GM19328 (cell line): ENCODE results near the gene ZNF699.
"Not testable (repeated sequence)": the region's sequence is repeated elsewhere in the genome, so short reads cannot be mapped to it uniquely, and the experiment has no call there.

ENCODE experiments used
- ATAC-seq: cut with Tn5 transposase; IDR thresholded peaks from one replicate; pipeline ENCODE4 v1.9.1; 2021; ENCODE audit warnings: mild to moderate bottlenecking, moderate library complexity; ENCODE audit not compliant: unreplicated experiment

Gene ZNF699

DNA sequence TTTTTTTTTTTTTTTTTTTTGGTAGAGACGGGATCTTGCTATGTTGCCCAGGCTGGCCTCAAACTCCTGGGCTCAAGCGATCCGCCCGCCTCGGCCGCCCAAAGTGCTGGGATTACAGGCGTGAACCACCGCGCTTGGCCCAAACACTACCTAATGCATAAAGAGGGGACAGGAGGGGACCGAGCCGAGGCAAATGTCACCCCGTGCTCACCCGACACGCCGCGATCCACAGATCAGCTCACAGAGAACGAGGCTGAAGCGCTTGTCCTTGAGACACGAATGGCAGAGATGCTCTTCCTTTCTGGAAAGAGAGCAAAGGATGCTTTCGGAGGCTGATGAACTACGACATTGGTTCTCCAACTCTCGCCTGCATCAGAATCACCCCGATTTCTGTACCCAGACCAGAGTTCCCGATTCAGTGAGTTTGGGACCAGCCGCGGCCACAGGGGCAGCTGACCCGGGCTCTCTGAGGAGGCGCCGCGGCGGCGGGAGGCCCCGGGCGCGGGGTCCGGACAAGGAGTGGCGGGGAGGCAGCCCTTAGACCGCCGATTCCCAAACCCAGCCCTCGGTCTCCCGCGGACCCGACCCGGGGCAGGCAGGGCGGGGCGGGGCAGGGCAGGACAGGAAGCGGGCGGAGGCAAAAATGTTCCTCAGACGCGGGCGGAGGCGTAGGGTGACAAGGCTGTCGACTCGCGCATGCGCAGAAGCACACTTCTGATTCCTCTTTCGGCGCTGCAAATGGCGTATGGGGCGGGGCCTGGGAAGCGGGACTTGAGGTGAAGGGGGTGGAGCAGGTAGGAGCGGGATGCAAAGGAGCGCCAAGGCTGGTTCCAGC, at the start of gene ZNF699:
TSS of gene ZNF699 (minus strand) at position 700 of the 835 bp plus-strand sequence. CDS start 4,719 bp downstream, outside the sequence.
- ATAC-seq: peak; percentile 90

DNA sequence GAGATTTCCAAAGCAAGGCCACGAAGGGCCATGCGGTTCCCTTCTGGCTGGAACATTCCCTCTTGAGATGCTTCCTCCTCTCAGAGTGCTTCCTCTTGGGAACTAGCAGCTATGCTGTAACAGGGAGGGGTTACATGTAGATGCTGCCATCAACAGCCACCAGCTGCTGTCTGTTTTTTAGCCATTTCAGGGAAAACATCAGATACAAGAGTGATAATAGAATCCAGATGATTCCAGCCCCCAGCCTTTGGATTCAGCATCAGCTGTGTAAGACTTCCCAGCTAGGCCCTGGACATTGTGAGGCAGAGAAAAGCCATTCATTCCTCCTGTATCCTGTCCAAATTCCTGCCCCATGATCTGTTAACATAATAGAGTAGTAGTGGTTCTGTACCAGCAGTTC, 45.0 kb upstream of the ZNF699 start:
- ATAC-seq: no peak

DNA sequence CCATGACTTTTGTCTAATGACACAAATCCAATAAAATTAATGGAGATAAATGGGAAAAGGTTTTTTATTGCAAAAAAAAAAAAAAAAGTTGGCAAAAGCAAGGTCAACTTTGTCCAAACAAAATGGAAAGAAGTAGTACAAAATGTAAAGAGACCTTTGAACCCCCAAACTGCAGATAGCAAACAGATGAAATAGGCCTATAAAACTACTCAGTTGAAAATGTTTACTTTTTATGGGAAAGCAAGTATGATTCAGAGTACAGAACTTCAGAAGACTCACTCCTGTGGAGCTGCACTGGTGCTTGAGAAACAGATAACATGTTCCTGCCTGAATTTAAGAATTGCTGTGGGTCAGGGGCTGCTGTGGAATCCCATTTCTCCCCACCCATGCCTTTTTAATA, 43.4 kb upstream of the ZNF699 start:
- no peak for ATAC-seq

DNA sequence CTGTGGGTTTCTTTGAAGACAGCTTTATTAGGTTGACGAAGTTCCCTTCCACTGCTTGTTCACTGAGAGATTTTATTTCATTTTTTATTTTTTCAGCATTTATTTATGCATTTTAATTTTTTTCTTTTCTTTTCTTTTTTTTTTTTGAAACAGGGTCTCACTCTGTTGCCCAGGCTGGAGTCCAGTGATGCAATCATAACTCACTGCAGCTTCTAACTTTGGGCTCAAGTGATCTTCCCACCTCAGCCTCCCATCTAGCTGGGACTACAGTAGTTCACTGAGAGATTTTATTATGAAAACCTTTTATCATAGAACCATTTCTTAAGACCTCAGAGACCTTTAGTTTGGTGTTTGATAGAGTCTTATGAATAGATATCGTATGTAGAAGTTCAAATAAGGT, 42.9 kb upstream of the ZNF699 start:
- ATAC-seq: no peak

DNA sequence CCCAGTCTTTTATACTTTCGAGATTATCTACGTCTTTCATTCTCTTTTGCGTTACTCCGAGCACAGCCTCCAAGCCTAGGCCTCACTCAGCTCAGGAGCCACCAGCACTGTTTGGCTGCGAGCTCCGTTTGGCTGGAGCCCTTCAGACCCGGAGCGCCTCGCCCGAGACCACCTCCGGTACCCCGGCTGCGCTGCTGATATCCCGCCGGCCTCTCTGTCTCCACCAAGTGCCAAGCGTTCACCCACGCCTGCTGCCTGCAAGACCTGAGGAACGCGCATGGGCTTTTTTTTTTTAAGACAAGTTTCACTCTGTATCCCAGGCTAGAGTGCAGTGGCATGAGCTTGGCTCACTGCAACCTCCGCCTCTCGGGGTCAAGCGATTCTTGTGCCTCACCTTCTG, 39.0 kb upstream of the ZNF699 start:
- no peak for ATAC-seq

DNA sequence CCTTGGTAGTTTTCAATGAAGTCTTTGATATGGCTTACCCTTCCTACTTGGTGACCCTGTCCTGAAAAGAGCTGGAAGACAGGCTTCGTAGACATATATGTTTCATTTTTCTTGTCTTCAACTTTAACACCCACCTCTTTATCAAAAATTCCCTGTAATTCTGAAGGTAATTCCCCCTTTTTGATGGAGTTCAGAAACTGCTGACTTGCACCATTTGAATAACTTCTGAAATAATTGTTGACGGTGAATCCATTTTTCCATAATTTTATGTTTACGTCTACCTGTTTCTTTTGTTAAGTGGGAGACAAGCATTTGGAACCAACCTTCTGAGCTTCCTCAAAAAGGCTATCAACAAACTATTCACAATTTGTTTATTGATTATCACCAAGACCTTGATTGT, 38.6 kb upstream of the ZNF699 start:
- no peak for ATAC-seq

DNA sequence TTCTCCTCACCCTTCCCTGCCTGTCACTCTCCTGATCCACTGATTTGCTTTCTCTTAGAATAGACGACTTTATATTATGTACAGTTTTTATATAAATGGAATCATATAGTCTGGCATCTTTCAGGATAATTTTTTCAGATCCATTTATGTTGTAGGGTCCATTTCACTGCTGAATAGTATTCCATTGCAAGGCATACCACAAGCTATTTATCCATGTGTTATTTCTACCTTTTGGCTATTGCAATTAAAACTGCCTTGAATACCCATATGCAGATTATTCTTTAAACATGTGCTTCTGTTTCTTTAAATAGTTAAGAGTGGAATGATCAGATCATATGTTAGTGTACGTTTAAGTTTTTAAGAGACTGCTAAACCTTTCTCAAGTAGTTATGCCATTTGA, 35.4 kb upstream of the ZNF699 start:
- no peak for ATAC-seq

DNA sequence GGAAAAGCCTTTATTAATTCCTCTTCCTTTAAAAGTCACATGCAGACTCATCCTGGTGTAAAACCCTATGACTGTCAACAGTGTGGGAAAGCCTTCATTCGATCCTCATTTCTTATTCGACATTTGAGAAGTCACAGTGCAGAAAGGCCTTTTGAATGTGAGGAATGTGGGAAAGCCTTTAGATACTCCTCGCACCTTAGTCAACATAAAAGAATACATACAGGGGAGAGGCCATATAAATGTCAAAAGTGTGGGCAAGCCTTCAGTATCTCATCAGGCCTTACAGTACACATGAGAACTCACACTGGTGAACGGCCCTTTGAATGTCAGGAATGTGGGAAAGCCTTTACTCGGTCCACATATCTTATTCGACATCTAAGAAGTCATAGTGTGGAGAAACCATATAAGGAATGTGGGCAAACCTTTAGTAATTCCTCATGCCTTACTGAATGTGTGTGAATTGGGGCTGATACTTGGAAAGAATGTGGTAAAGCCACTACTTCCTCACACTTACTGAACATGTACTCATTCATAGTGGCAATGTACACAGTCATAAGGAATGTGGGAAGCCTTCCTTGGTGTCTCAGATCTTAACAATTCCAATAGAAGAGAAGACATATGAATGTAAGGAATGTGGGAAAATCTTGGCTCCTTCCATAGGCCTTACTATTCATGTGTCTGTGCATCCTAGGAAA, 33.1 kb upstream of the ZNF699 start:
- no peak for ATAC-seq

DNA sequence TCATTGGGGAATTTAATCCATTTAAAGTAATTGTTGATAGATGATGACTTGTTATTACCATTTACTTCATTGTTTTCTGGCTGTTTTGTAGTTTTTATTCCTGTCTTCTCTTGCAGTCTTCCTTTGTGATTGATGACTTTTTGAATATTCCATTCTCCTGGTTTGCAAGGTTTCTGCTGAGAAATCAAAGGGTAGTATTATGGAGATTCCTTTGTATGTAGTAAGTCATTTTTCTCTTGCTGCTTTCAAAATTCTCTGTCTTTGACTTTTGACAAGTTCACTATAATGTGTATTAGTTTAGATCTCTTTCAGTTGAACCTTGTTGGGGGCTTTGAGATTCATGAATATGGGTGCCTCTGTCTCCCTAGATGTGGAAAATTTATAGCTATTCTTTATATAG, 20.4 kb upstream of the ZNF699 start:
- no peak for ATAC-seq

DNA sequence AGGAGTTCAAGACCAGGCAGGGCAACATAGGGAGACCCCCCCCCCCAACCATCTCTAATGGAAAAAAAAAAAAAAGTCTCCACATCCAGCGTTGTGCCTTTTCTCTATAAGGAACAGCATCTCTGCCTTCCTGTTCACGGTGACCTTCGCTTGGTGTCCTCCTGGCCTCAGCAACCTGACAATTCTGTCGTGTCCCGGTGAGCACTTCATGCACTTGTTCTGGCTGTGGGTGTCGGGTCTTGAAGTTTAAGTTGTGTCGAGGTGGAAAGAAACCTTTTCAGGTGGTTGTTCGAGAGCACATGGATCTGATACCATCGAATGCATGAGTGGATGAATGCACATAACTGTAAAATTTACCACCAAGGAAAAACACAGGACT, 14.9 kb upstream of the ZNF699 start:
- no peak for ATAC-seq

DNA sequence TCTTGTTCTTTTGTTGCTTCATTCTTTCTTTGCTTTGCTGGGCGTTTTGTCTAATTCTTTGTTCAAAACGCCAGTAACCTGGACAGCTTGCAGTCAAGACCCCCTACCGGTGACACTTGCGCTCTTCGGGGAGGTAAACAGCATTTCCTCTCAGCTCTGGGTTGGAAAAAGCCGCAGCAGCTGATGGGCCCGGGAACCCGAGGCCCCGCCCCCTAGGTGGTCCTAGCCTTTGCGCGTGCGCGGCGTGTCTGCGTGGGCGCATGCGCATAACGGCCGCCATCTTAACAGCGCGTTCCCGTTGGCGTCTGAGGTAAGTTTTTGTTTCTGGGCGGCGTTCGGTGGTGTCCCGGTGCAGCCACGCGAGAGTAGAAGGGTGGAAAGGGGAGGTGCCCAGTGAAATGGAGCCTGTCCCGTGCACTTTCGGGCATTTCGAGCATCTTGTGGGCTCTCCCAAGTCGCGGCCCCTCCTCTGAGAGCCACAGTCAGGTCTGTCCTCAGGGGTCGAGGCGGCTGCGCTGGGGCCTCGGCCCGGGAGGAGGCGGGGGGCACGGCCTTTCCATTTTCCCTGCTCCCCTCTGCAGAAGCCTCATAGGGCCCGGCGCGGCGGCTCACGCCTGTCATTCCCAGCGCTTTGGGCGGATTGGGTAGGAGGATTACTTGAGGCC, 14.4 kb upstream of the ZNF699 start, which contains the start of gene ZNF559:
TSS of gene ZNF559 (plus strand) at position 261 of the 665 bp plus-strand sequence. CDS start 14,371 bp downstream, outside the sequence.
- peak; percentile 82 for ATAC-seq

DNA sequence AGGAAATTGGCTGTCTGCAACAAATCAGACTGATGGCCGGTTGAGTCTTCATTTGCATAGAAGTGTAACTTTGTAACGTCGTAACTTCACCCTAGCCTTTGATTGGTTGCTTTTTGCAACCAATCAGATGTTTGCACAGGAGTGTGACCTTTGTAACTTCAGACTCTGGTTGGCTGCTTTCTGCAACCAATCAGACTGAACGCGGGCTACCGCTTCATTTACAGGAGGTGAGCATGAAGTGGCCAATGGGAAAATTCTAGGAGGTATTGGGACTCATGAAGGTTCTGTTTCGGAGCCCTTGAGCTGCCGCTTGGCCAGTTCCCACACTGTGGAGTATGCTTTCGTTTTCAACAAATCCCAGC, 13.9 kb upstream of the ZNF699 start:
- ATAC-seq: peak; percentile 23

DNA sequence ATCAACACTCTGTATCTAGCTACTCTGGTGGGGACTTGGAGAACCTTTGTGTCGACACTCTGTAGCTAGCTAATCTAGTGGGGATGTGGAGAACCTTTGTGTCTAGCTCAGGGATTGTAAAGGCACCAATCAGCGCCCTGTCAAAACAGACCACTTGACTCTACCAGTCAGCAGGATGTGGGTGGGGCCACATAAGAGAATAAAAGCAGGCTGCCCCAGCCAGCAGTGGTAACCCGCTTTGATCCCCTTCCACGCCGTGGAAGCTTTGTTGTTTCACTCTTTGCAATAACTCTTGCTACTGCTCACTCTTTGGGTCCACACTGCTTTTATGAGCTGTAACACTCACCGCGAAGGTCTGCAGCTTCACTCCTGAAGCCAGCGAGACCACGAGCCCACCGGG, 12.6 kb upstream of the ZNF699 start:
- ATAC-seq: not testable (repeated sequence)

DNA sequence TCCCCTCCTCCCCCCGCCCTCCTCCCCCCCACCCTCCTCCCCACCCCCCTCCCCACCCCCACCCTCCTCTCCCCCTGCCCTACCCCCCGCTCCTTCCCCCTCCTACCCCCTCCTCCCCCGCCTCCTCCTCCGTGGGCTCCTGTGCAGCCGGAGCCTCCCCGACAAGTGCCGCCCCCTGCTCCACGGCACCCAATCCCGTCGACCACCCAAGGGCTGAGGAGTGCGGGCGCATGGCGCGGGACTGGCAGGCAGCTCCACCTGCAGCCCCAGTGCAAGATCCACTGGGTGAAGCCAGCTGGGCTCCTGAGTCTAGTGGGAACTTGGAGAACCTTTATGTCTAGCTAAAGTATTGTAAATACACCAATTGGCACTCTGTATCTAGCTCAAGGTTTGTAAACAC, 12.1 kb upstream of the ZNF699 start:
- ATAC-seq: not testable (repeated sequence)

DNA sequence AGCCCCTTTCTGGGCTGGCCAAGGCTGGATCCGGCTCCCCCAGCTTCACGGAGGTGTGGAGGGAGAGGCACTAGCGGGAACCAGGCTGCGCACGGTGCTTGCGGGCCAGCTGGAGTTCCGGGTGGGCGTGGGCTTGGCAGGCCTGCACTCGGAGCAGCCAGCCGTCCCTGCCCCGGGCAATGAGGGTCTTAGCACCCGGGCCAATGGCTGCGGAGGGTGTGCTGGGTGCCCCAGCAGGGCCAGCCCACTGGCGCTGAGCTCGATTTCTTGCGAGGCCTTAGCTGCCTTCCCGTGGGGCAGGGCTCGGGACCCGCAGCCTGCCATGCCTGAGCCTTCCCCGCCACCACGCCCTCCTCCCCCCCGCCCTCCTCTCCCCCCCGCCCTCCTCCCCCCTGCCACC, 11.7 kb upstream of the ZNF699 start:
- ATAC-seq: no peak

DNA sequence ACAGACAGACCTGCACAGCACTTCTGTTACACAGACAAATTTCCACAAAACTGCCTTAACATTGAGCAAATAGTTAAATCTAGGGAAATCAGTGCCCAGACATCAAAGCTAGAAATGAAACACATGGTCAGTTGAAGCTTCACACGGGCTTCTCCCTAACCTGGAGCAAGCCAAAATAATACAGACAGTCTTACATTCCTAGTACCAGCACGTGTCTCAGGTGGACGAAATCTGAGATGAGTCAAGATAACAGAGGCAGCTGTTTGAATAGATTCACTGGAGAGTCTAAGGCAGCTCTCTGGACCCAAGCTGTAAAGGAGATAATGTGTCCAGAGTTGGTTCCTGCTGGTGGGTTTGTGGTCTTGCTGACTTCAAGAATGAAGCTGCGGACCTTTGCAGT, 4.1 kb upstream of the ZNF699 start:
- ATAC-seq: no peak

DNA sequence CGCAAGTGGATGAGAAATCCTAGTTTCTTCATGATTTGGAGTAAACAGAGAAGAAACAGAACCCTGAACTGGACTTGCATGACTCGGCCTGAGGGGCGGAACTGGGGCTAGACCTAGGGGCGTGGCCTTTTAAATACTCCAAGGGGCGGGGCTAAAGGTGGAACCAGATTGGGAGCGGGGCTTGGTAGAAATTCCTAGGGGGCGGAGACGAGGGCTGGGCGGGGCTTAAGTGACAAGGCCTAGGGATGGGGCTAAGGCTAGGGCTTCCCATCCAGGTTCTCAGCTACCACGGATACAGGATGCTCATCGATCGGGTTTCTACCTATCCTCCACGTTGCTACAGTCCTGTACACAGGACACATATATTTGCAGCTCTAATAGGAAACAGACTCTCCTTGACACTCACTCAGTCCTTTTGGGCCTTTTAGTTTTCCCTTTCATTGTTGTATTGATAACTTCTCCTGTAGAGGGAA, 372 bp upstream of the ZNF699 start:
- ATAC-seq: peak; percentile 49

DNA sequence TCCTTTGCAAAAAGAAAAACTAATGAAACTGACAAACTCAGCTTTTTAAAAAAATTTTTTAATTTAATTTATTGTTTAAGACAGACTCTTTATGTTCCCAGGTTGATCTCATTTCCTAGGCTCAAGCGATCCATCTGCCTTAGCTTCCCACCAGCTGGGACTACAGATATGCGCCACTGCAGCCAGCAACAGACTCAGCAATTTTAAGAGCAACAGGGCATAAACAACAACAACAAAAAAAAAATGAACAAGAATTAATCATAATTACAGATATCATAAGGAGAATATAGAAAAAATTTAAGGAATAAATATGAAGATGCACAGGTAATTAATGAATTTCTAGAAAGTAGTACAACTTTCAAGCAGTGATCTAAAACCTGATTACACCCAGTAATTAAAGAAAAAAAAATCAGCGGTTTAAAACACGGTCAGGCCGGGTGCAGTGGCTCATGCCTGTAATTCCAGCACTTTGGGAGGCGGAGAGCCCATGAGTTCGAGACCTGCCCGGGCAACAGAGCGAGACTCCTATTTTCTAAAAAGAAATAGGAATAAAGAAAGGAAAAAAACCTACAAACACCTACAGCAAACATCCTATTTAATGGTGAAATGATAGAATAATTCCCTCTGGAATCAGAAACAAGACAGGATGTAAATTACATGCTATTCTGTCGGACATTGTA, 1.4 kb downstream of the ZNF699 start:
- ATAC-seq: no peak

DNA sequence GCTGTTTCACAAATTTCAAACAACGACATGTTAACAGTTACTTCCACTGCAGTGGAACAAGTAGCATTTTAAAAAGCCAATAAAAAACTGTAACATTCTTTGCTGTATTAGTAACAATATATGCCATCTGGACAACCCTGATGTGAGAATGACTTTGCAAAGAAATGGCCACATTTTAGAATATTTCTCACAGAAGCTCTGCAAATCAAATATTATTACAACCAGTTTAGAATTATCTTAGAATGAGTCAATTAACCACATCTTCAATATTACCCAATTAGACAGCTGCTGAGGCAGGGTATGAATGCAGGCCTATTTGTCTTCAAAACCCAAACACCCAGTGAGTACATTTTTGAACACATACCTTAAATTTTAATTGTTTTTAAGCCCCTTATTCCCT, 3.2 kb downstream of the ZNF699 start:
- ATAC-seq: no peak

DNA sequence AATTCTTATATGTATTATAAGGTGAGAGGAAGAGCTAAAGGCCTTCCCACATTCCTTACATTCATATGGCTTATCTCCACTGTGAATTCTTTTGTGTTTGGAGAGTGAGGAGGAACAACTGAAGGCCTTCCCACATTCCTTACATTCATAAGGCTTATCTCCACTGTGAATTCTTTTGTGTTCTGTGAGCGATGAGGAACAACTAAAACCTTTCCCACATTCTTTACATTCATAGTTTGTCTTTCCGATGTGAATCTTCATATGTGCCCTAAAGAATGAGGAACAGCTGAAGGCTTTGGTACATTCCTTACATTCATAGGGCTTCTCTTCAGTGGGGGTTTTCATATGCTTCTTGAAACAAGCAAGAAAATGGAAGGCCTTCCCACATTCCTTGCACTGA, 13.3 kb downstream of the ZNF699 start:
- ATAC-seq: no peak

DNA sequence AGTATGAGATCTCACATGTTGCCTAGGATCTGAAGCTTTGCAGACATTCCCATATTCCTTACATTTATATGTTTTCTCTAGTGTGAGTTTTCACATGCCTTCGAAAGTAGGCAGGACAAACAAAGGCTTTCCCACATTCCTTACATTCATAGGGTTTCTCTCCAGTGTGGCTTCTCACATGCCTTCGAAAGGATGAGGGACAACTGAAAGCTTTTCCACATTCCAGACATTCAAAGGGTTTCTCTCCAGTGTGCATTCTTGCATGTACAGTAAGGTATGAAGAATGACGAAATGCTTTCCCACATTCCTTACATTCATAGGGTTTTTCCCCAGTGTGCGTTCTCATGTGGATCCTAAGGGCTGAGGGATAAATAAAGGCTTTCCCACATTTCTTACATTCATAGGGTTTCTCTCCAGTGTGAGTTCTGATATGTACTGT, 14.2 kb downstream of the ZNF699 start:
- ATAC-seq: no peak
